Parathyroid adenoma (tissue), 2 donors: ENCODE data around the gene PCIF1.

Experiments used
- H2AFZ ChIP-seq: fragments of 300-600 bp; sonication (generic); one replicate; pipeline ENCODE4 v1.7.0; 2017; ENCODE audit warnings: antibody characterized with exemption, mild to moderate bottlenecking
- H3K27ac ChIP-seq: fragments of 300-600 bp; sonication (generic); one replicate; pipeline ENCODE4 v1.7.0; 2017
- H3K27me3 ChIP-seq: fragments of 300-600 bp; sonication (generic); one replicate; pipeline ENCODE4 v1.7.0; 2017; ENCODE audit warnings: low read length; ENCODE audit not compliant: control insufficient read depth, insufficient read depth
- H3K36me3 ChIP-seq: fragments of 300-600 bp; sonication (generic); one replicate; pipeline ENCODE4 v1.7.0; 2017; ENCODE audit warnings: low read length; ENCODE audit not compliant: control insufficient read depth, insufficient read depth
- H3K4me1 ChIP-seq: fragments of 300-600 bp; sonication (generic); one replicate; pipeline ENCODE4 v1.7.0; 2017; ENCODE audit warnings: control low read depth
- H3K4me2 ChIP-seq: fragments of 300-600 bp; sonication (generic); one replicate; pipeline ENCODE4 v1.7.0; 2017; ENCODE audit warnings: low read length
- H3K4me3 ChIP-seq: fragments of 300-600 bp; sonication (generic); one replicate; pipeline ENCODE4 v1.7.0; 2017; ENCODE audit warnings: low read depth, low read length
- H3K79me2 ChIP-seq: fragments of 300-600 bp; sonication (generic); one replicate; pipeline ENCODE4 v1.7.0; 2017; ENCODE audit warnings: control low read depth
- H3K9ac ChIP-seq: fragments of 300-600 bp; sonication (generic); one replicate; pipeline ENCODE4 v1.7.0; 2017; ENCODE audit warnings: mild to moderate bottlenecking
- H3K9me3 ChIP-seq: fragments of 300-600 bp; sonication (generic); one replicate; pipeline ENCODE4 v1.7.0; 2017; ENCODE audit warnings: low read length; ENCODE audit not compliant: control insufficient read depth
- CTCF ChIP-seq: fragments of 300-600 bp; sonication (generic); IDR thresholded peaks from one replicate; pipeline ENCODE4 v1.7.0; 2017; ENCODE audit warnings: antibody characterized with exemption, mild to moderate bottlenecking
- donor health status: primary hyperparathyroidism.

Gene PCIF1

DNA sequence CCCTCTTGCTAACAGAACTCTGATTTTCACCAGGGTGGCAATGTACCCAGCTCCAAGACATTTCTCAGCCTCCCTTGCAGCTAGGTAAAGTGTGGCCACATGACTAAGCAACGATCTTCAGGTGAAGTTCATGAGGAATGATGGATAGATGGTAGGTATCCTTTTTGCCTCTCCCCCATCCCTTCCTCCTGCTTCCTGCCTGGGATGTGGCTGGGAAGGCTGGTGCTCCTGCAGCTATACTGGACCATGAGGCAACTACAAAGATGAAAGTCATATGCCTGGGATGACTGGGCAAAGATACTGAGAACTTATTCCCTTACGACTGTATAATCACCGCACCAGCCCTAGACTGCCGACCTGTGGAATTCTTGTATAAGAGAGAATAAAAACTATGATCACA, 24.1 kb downstream of the PCIF1 start:
- no peaks in the 10 kb centered on the region for H3K36me3 ChIP-seq
- H3K4me1 ChIP-seq = no peaks in the 10 kb centered on the region
- no peak overlapping the region for H3K4me3 ChIP-seq
- TF ChIP-seq CTCF = no peak
- H3K4me2 ChIP-seq = no peak overlapping the region
- H3K27me3 ChIP-seq = no peaks in the 10 kb centered on the region
- H3K9me3 ChIP-seq = no peaks in the 10 kb centered on the region
- no peak overlapping the region for H2AFZ ChIP-seq
- H3K79me2 ChIP-seq = no peaks in the 10 kb centered on the region
- H3K9ac ChIP-seq = no peak overlapping the region
- H3K27ac ChIP-seq = no peak overlapping the region

DNA sequence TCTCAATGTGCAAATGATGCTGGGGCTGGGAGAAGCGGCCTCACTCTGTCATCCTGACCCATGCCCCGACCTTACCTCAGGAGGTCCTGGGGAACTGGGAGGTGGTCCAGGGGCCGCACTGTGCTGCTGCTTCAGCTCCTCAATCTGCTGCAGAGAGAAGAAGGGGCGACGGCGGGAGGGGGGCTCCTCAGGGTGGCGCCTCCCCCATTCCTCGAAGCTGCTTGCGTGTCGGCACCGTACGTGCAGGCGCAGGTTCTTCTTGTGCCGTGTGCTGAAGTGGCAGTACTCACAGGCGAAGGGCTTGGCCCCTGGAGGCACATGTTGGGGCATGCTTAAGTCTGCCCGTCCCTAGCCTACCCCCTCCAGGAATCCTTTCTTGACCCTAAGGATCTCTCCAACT, 24.6 kb downstream of the PCIF1 start:
- H3K4me1 ChIP-seq = no peaks in the 10 kb centered on the region
- H3K27ac ChIP-seq = no peak overlapping the region
- no peak overlapping the region for H2AFZ ChIP-seq
- no peaks in the 10 kb centered on the region for H3K36me3 ChIP-seq
- H3K27me3 ChIP-seq = no peaks in the 10 kb centered on the region
- no peak overlapping the region for H3K9ac ChIP-seq
- H3K4me3 ChIP-seq = no peak overlapping the region
- no peak overlapping the region for H3K4me2 ChIP-seq
- H3K79me2 ChIP-seq = no peaks in the 10 kb centered on the region
- no peak for TF ChIP-seq CTCF
- no peaks in the 10 kb centered on the region for H3K9me3 ChIP-seq

DNA sequence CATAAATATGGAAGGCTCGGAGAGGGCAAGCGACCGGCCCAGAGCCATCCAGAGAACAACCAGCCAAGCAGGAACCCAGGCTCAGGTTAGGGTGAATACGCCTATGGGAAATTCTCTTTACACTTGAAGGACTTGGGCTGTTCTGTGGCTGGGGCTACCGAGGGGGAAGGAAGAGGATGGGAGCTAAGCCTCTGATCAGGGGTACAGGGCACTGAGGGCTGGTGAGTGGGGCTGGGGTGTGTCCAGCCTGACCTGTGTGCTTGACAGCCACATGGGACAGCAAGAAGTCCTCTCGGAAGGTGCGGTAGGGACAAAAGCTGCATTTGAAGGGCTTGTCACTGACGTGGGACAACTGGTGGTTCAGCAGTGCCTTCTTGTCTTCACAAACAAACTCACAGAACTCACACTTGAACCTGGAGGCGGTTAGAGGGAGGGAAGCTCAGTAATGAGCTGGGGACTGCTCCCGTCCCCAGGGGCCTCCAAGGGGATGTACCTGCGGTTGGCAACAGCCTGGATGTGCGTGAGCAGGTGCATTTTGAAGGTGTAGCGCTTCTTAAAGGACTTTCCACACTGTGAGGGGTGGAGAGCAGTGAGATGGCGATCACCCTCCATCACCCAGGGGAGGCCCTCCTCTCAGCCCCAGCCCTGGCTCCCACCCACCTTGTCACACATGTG, 25.6 kb downstream of the PCIF1 start:
- no peaks in the 10 kb centered on the region for H3K36me3 ChIP-seq
- no peaks in the 10 kb centered on the region for H3K9me3 ChIP-seq
- H3K4me2 ChIP-seq = no peak overlapping the region
- H3K27ac ChIP-seq = no peak overlapping the region
- no peak overlapping the region for H3K9ac ChIP-seq
- no peaks in the 10 kb centered on the region for H3K27me3 ChIP-seq
- no peak for TF ChIP-seq CTCF
- no peak overlapping the region for H3K4me3 ChIP-seq
- no peaks in the 10 kb centered on the region for H3K79me2 ChIP-seq
- no peaks in the 10 kb centered on the region for H3K4me1 ChIP-seq
- no peak overlapping the region for H2AFZ ChIP-seq

DNA sequence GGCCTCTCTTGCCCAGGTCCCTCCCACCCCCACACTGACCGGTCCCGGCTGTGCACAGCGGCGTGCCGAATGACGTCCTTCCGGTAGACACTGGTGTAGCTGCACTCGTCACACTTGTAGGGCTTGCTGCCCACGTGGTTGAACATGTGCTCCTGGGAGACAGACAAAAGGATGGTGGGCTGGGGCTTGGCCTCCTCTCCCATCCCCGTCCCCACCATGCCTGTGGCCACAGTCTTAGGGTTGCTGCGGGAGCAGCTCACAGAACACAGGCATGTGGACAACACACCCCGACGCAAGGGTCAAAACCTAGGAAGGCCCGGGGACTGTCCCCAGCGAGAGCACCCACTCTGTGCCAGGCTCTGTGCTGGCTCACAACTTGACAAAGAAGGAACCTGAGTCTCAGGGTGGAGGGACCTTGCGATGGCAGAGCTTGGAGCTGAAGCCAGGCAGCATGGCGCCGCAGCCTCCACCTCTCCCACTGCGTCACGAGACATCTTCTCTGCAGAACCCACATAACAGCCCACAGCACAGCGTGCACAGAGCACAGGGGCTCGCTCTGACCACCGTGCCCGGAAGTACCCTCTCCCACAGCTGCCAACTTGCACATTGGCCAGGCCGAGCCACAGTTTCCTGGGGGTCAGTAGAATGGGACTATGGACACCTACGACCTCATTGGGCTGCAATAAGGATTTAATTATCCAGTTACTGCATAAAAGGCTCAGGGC, 27.7 kb downstream of the PCIF1 start:
- Histone ChIP-seq H3K9ac (no peak overlapping the region), H3K4me1 (no peaks in the 10 kb centered on the region), H3K4me2 (no peak overlapping the region), H2AFZ (no peak overlapping the region), H3K36me3 (no peaks in the 10 kb centered on the region), H3K27ac (no peak overlapping the region), H3K27me3 (no peaks in the 10 kb centered on the region), H3K9me3 (no peaks in the 10 kb centered on the region), H3K79me2 (no peaks in the 10 kb centered on the region), H3K4me3 (no peak overlapping the region)
- TF ChIP-seq CTCF = no peak
